Endothelial cell of umbilical vein (primary cell): ENCODE measurements around the gene TMIGD2. TPM values are rescaled to one million over a fixed set of nuclear protein-coding genes. Genes with fewer than 3 reads are reported as not detected.

Experiments used
- BruUV-seq: library from RNA; stranded (reverse); fragments of 400-500 nt; replicated peaks from 2 replicates; lab custom pipeline; 2021; lab: Mats Ljungman, UMichigan
- CTCF ChIA-PET: fragments of 300-600, 350-600 bp; sonication (Branson Sonifier 250); formaldehyde crosslinking; loops from one replicate; lab custom pipeline; 2021; ENCODE audit warnings: antibody characterized with exemption, inconsistent platforms; lab: Charles Lee
- POLR2A ChIA-PET: fragments of 300-600, 350-600 bp; sonication (Branson Sonifier 250); formaldehyde crosslinking; loops from one replicate; lab custom pipeline; 2021; ENCODE audit warnings: antibody characterized with exemption, inconsistent platforms; lab: Charles Lee
- DNase-seq: peaks from one replicate; pipeline ENCODE4 v3.0.0-alpha.2; 2011; ENCODE audit warnings: low read depth, low spot score
- FAIRE-seq: peaks from 2 replicates; lab custom pipeline; 2011; peaks lifted over from hg19 to GRCh38; lab: Jason Lieb, UNC
- H2AFZ ChIP-seq: 2 replicates; pipeline ENCODE4 v1.6.0; 2012; ENCODE audit warnings: low read depth, low read length, control low read depth, inconsistent platforms
- H3K27ac ChIP-seq: 2 replicates; pipeline ENCODE4 v1.5.1; 2011; ENCODE audit warnings: low read depth, mild to moderate bottlenecking, control low read depth, low read length, moderate library complexity; ENCODE audit not compliant: insufficient read depth
- H3K27me3 ChIP-seq, 2 experiments: 2 replicates each; pipeline versions ENCODE4 v1.6.0 to v1.6.1; 2011; ENCODE audit warnings: low read length in 2 of 2, mixed read lengths in 1 of 2; ENCODE audit not compliant: control insufficient read depth in 2 of 2, insufficient read depth in 2 of 2
- H3K36me3 ChIP-seq, 2 experiments: 2 replicates in 1 of 2; 3 replicates in 1 of 2; pipeline ENCODE4 v1.5.1; 2011; ENCODE audit warnings: low read length in 2 of 2, mild to moderate bottlenecking in 1 of 2, moderate library complexity in 1 of 2; ENCODE audit not compliant: control insufficient read depth in 2 of 2, insufficient read depth in 2 of 2; ENCODE audit errors: extremely low read depth in 1 of 2
- H3K4me1 ChIP-seq: 3 replicates; pipeline ENCODE4 v1.5.1; 2011; ENCODE audit warnings: mild to moderate bottlenecking, low read length; ENCODE audit not compliant: control insufficient read depth, insufficient read depth; ENCODE audit errors: extremely low read depth
- H3K4me2 ChIP-seq: 2 replicates; pipeline ENCODE4 v1.6.1; 2011; ENCODE audit warnings: low read length, control low read depth, mixed read lengths; ENCODE audit not compliant: insufficient read depth
- H3K4me3 ChIP-seq, 3 experiments: fragments of 200-600 bp in 1 of 3; sonication (generic), shearing (Covaris generic) in 1 of 3; replicated peaks in 1 of 3; 2 replicates each; pipeline ENCODE4 v1.5.1; 2011 to 2016; ENCODE audit warnings: control low read depth in 3 of 3, low read length in 3 of 3, mild to moderate bottlenecking in 2 of 3, inconsistent platforms in 1 of 3, low read depth in 1 of 3, moderate library complexity in 1 of 3; ENCODE audit not compliant: insufficient read depth in 1 of 3
- H3K79me2 ChIP-seq: 2 replicates; pipeline ENCODE4 v1.6.0; 2012; ENCODE audit warnings: low read length, inconsistent platforms; ENCODE audit not compliant: control insufficient read depth, insufficient read depth
- H3K9ac ChIP-seq: replicated peaks from 2 replicates; pipeline ENCODE3; 2011; ENCODE audit warnings: low read length, control low read depth; ENCODE audit not compliant: insufficient read depth; ENCODE audit errors: extremely low read depth
- H3K9me1 ChIP-seq: replicated peaks from 3 replicates; pipeline ENCODE4 v1.6.0; 2011; ENCODE audit warnings: mild to moderate bottlenecking, low read length; ENCODE audit not compliant: control insufficient read depth, insufficient read depth; ENCODE audit errors: extremely low read depth
- H3K9me3 ChIP-seq: replicated peaks from 2 replicates; pipeline ENCODE4 v1.5.1; 2012; ENCODE audit warnings: low read length, inconsistent platforms; ENCODE audit not compliant: control insufficient read depth, insufficient read depth
- H4K20me1 ChIP-seq: replicated peaks from 2 replicates; pipeline ENCODE3; 2011; ENCODE audit warnings: mild to moderate bottlenecking, low read length; ENCODE audit not compliant: control insufficient read depth, insufficient read depth; ENCODE audit errors: extremely low read depth
- EZH2 ChIP-seq: IDR thresholded peaks from 2 replicates; pipeline ENCODE4 v1.6.1; 2012; ENCODE audit warnings: borderline replicate concordance, low read depth, mild to moderate bottlenecking, moderate library complexity, low read length, inconsistent platforms; ENCODE audit not compliant: severe bottlenecking
- FOS ChIP-seq: IDR thresholded peaks from 2 replicates; pipeline ENCODE4 v1.6.1; 2011; ENCODE audit warnings: mild to moderate bottlenecking, low read length, moderate library complexity, borderline replicate concordance; ENCODE audit not compliant: insufficient read depth
- GATA2 ChIP-seq: IDR thresholded peaks from 2 replicates; pipeline ENCODE4 v1.7.0; 2011; ENCODE audit warnings: low read depth, mild to moderate bottlenecking, moderate library complexity, mixed read lengths, low read length; ENCODE audit not compliant: insufficient read length, insufficient read depth
- JUN ChIP-seq: IDR thresholded peaks from 2 replicates; pipeline ENCODE4 v1.6.1; 2011; ENCODE audit warnings: borderline replicate concordance, low read depth; ENCODE audit not compliant: insufficient read length, insufficient read depth
- MAX ChIP-seq: IDR thresholded peaks from 2 replicates; pipeline ENCODE4 v1.6.1; 2011; ENCODE audit not compliant: insufficient read depth, insufficient read length
- MYC ChIP-seq: IDR thresholded peaks from one replicate; pipeline ENCODE4 v1.6.1; 2011; ENCODE audit warnings: mild to moderate bottlenecking, low read depth, low read length
- POLR2A ChIP-seq: IDR thresholded peaks from 2 replicates; pipeline ENCODE4 v1.6.1; 2012; ENCODE audit warnings: low read depth, mild to moderate bottlenecking, control low read depth, low read length
- POLR2AphosphoS5 ChIP-seq: IDR thresholded peaks from 2 replicates; pipeline ENCODE4 v1.6.1; 2012; ENCODE audit warnings: low read depth, mild to moderate bottlenecking, control low read depth, low read length, moderate library complexity; ENCODE audit not compliant: insufficient read depth
- dilution Hi-C: fragments of 300-500 bp; cut with MboI; formaldehyde crosslinking; loops from one replicate; pipeline ENCODE4 v1.15.0; 2019; ENCODE audit warnings: low sequenced_read_pairs; ENCODE audit not compliant: extremely low pct_ligation_motif_present
- intact Hi-C: fragments of 100-400 bp; cut with micrococcal nuclease; formaldehyde crosslinking; loops from one replicate; pipeline ENCODE4 v1.10.0; 2022
- polyA plus RNA-seq, 4 experiments: library from polyadenylated mRNA; depleted of rRNA in 3 of 4; stranded (reverse) in 3 of 4; unstranded in 1 of 4; fragments of >200 nt; gene quantifications; 2 replicates each; pipeline versions ENCODE4 v1.2.1 to v1.2.3, GENCODE V29; 2011 to 2012; ENCODE audit warnings: missing spikeins in 1 of 4
- total RNA-seq: library from RNA; stranded (reverse); gene quantifications from 2 replicates; pipeline ENCODE4 v1.2.3, GENCODE V29; 2021
- TF ChIP-seq, protein P1 (sequence below), 2 donors: IDR thresholded peaks; 1 replicate in 1 of 2; 2 replicates in 1 of 2; pipeline ENCODE4 v1.5.1; 2011; ENCODE audit warnings: low read length in 2 of 2, mild to moderate bottlenecking in 2 of 2, moderate library complexity in 2 of 2, control low read depth in 1 of 2, inconsistent platforms in 1 of 2, low read depth in 1 of 2; ENCODE audit not compliant: insufficient read depth in 1 of 2; ENCODE audit errors: extremely low read depth in 1 of 2

TMIGD2 gene
- total and polyA plus RNA-seq, 2 donors (not counting 3 experiments of a cell fraction or from before 2014, with no cell fraction given), result not detected

DNA sequence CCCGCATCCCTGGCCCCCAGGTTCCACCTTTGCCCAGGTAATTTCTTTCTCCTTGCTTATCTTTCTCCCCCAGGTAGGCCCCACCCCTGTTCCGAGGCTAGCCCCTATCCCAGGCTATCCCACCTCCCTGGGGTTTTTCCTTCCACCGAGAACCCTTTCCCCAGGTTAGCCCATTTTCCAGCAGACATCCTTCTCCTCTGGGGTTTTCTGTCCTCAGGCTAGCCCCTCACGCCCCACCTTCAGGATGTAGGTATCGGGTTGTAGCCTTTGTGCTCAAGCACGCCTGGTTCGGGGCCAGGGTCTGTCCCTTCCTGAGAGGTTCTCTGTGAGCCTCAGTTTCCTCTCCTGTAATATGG is 3.0 kb upstream of the TMIGD2 start:
- Histone ChIP-seq H3K9me1 (no peaks in the 10 kb centered on the region), H3K36me3 (peaks cover 0 to 5% of the 10 kb centered on the region in 2 experiments), H3K9me3 (no peaks in the 10 kb centered on the region), H3K4me1 (no peaks in the 10 kb centered on the region), H2AFZ (no peak overlapping the region), H4K20me1 (no peaks in the 10 kb centered on the region), H3K9ac (no peak overlapping the region), H3K4me2 (no peak overlapping the region), H3K79me2 (no peaks in the 10 kb centered on the region), H3K27me3 (no peaks in the 10 kb centered on the region), H3K4me3 (no peak overlapping the region), H3K27ac (no peak overlapping the region)
- intact Hi-C loops (no loop called here), dilution Hi-C loops (no loop called here)
- CTCF ChIA-PET, result interaction anchor here (0.6 to 1.3 kb wide), 2 partner anchors 26 to 37 kb away, joined by 3 to 4 read pairs; no protein-coding TSS in a partner anchor
- DNase-seq (no peak), FAIRE-seq (no peak)
- POLR2A ChIA-PET, result no interaction called here
- no TSS peak for BruUV-seq
- TF ChIP-seq GATA2 (no peak), POLR2AphosphoS5 (no peak), MYC (no peak), EZH2 (no peak), POLR2A (no peak), FOS (no peak), JUN (no peak), MAX (no peak)
- TF ChIP-seq, protein P1, sequence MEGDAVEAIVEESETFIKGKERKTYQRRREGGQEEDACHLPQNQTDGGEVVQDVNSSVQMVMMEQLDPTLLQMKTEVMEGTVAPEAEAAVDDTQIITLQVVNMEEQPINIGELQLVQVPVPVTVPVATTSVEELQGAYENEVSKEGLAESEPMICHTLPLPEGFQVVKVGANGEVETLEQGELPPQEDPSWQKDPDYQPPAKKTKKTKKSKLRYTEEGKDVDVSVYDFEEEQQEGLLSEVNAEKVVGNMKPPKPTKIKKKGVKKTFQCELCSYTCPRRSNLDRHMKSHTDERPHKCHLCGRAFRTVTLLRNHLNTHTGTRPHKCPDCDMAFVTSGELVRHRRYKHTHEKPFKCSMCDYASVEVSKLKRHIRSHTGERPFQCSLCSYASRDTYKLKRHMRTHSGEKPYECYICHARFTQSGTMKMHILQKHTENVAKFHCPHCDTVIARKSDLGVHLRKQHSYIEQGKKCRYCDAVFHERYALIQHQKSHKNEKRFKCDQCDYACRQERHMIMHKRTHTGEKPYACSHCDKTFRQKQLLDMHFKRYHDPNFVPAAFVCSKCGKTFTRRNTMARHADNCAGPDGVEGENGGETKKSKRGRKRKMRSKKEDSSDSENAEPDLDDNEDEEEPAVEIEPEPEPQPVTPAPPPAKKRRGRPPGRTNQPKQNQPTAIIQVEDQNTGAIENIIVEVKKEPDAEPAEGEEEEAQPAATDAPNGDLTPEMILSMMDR (IDR thresholded peaks at IDR 0.05; ENCODE audit: extremely low read depth in 1 of 2, insufficient read depth in 1 of 2, low read depth in 1 of 2, low read length in 2 of 2), result no peak
